ENCODE data around the gene KMT2B.
A peak's percentile ranks its signal among the peaks of the same experiment; 100 is the strongest.

Gene KMT2B

DNA sequence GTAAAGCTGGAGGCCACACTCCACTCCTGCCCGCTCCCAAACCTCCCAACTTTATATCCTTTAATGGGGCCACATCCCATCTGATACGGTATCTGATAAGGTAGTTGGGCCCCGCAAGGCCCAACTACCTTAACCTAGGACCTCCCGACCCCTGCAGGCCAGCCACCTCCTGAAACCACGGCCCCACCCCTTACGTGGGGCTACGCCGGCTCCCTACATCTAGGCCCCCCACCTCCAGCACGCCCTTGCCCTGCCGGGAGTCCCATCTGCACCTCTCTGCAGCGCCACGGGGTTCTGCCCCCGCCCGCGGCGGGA lies 22.3 kb downstream of the KMT2B start:
- peak overlapping the region; percentile 63 for H3K9ac ChIP-seq (ENCODE audit: low read length)
- peak overlapping the region; percentile 82 for H3K4me3 ChIP-seq (ENCODE audit: low read length)
- H4K20me1 ChIP-seq (ENCODE audit: insufficient read depth, low read length): peaks cover 9% of the 10 kb centered on the region; the same call in 1 of the 2 replicates
- H3K79me2 ChIP-seq (ENCODE audit: low read length): peaks cover 2% of the 10 kb centered on the region; the same call in 1 of the 2 replicates
- peak overlapping the region; percentile 29 for H3K27ac ChIP-seq (ENCODE audit: low read length)
- H3K4me1 ChIP-seq (ENCODE audit: low read length): peaks cover 32% of the 10 kb centered on the region
- no peak overlapping the region for H2AFZ ChIP-seq (ENCODE audit: low read depth, low read length)
- no peaks in the 10 kb centered on the region for H3K9me3 ChIP-seq (ENCODE audit: insufficient read depth, low read length)
- TF ChIP-seq, protein P1, sequence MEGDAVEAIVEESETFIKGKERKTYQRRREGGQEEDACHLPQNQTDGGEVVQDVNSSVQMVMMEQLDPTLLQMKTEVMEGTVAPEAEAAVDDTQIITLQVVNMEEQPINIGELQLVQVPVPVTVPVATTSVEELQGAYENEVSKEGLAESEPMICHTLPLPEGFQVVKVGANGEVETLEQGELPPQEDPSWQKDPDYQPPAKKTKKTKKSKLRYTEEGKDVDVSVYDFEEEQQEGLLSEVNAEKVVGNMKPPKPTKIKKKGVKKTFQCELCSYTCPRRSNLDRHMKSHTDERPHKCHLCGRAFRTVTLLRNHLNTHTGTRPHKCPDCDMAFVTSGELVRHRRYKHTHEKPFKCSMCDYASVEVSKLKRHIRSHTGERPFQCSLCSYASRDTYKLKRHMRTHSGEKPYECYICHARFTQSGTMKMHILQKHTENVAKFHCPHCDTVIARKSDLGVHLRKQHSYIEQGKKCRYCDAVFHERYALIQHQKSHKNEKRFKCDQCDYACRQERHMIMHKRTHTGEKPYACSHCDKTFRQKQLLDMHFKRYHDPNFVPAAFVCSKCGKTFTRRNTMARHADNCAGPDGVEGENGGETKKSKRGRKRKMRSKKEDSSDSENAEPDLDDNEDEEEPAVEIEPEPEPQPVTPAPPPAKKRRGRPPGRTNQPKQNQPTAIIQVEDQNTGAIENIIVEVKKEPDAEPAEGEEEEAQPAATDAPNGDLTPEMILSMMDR (IDR thresholded peaks at IDR 0.05; ENCODE audit: low read depth, low read length): no peak
- no peak for TF ChIP-seq EZH2phosphoT487 (IDR thresholded peaks at IDR 0.05; ENCODE audit: low read depth)
- H3K36me3 ChIP-seq (replicated peaks; ENCODE audit: low read depth, low read length): peaks cover 30% of the 10 kb centered on the region
- peak overlapping the region; percentile 82 for H3K4me2 ChIP-seq (ENCODE audit: low read length)
- H3K27me3 ChIP-seq (ENCODE audit: low read depth, low read length): no peaks in the 10 kb centered on the region

DNA sequence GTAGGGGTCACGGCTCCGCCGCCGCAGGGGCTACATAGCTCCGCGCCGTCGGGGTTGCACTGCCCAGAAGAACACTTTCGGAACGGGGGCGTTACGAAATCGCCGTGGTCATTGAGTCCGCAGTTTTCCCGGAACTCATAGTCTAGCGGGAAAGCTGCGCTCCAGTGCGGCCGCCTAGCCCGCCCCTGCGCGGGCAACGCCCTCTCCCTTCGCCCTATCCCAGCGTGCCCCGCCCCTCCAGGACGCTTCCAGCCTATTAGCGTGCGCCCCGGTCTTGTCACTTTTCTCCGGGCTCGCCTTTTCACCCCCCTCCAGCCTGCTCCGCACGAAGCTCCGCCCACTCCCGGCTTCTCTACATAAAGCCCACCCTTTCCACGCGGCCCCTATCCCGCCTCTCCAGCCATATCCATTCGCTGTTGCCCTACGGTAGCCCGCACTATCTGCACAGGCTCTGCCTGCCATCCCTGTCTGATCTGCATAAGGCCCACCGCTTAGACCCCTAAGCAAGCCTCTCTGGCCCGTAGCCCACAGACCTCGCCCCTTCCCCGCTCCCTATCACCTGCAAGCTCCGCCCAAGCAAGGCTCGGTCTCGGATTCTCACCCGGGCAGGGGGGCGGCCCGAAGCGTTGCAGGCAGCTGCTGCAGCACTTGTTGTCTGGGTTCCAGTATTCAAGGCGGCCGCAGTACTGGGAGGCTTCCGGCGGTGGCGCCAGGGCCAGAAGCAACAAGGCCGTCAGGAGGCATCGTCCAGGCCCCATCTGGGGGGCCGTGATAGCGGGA lies 22.8 kb downstream of the KMT2B start:
- H3K79me2 ChIP-seq (ENCODE audit: low read length): peaks cover 3% of the 10 kb centered on the region; the same call in 1 of the 2 replicates
- peak overlapping the region; percentile 77 for H3K9ac ChIP-seq (ENCODE audit: low read length)
- H3K4me3 ChIP-seq (ENCODE audit: low read length): peak overlapping the region; percentile 82
- H3K36me3 ChIP-seq (replicated peaks; ENCODE audit: low read depth, low read length): peaks cover 25% of the 10 kb centered on the region
- no peaks in the 10 kb centered on the region for H3K27me3 ChIP-seq (ENCODE audit: low read depth, low read length)
- peak overlapping the region; percentile 82 for H3K4me2 ChIP-seq (ENCODE audit: low read length)
- H3K4me1 ChIP-seq (ENCODE audit: low read length): peaks cover 32% of the 10 kb centered on the region
- H4K20me1 ChIP-seq (ENCODE audit: insufficient read depth, low read length): peaks cover 9% of the 10 kb centered on the region; the same call in 1 of the 2 replicates
- H3K27ac ChIP-seq (ENCODE audit: low read length): peak overlapping the region; percentile 91
- TF ChIP-seq, protein P1 (IDR thresholded peaks at IDR 0.05; ENCODE audit: low read depth, low read length): peak; percentile 40
- TF ChIP-seq EZH2phosphoT487 (IDR thresholded peaks at IDR 0.05; ENCODE audit: low read depth): no peak
- H2AFZ ChIP-seq (ENCODE audit: low read depth, low read length): peak overlapping the region; percentile 33; the same call in 1 of the 2 replicates
- H3K9me3 ChIP-seq (ENCODE audit: insufficient read depth, low read length): no peaks in the 10 kb centered on the region

DNA sequence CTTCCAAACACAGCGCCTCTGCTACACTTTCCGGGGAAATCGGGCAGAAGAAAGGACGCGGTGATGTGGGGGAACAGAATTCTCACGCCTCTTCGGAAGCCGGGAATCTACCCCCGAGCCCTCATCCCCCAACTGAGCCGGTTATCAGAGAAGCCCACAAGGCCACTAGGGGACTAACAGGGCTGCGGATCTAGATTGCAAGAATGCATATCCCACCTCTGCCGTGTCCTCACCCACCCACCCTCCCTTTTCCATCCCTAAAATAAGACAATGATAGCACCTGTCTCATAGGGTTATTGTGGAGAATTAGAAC lies 23.4 kb downstream of the KMT2B start:
- Histone ChIP-seq H3K4me3 (ENCODE audit: low read length) (peak overlapping the region; percentile 82), H3K9me3 (ENCODE audit: insufficient read depth, low read length) (no peaks in the 10 kb centered on the region), H3K79me2 (ENCODE audit: low read length) (peaks cover 9% of the 10 kb centered on the region), H3K4me2 (ENCODE audit: low read length) (peak overlapping the region; percentile 82), H2AFZ (ENCODE audit: low read depth, low read length) (no peak overlapping the region), H3K36me3 (replicated peaks; ENCODE audit: low read depth, low read length) (peaks cover 24% of the 10 kb centered on the region), H3K4me1 (ENCODE audit: low read length) (peaks cover 34% of the 10 kb centered on the region), H3K27me3 (ENCODE audit: low read depth, low read length) (no peaks in the 10 kb centered on the region), H3K27ac (ENCODE audit: low read length) (peak overlapping the region; percentile 91), H4K20me1 (ENCODE audit: insufficient read depth, low read length) (peaks cover 9% of the 10 kb centered on the region; the same call in 1 of the 2 replicates), H3K9ac (ENCODE audit: low read length) (peak overlapping the region; percentile 77)
- no peak for TF ChIP-seq EZH2phosphoT487 (IDR thresholded peaks at IDR 0.05; ENCODE audit: low read depth)
- TF ChIP-seq, protein P1 (IDR thresholded peaks at IDR 0.05; ENCODE audit: low read depth, low read length): no peak; the same call in 1 of the 2 replicates

DNA sequence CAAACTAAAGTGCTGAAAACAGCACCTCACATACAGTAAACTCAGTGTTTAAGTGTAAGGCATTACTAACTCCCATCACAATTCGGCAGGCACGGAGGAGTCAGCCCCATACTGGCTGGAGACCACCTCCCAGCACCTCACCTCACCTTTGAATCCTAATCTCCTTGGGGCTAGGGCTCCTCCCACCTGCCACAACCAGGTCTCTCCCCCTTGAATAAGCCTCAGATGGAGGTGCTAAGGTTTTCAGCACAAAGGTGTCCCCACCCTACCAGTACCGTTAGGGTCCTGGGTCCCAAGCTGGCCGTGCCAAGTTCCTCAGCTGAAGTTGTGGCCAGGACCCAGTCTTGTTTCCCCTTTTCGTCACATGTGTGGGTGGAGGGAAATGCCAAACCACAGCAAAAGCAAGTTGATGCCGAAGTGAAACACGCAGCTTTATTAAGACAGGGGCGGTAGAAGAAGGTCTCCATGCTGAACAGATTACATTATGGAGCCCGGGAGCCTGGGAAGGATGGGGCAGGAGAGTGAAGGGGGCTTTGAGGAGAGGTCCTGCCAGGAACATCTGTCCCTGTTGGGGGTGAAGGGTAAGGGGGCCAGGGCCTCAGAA lies 24.4 kb downstream of the KMT2B start, which contains the start of gene IGFLR1:
Gene IGFLR1, minus strand, starts transcription at position 332 of the 604 bp plus-strand sequence. CDS start 1,272 bp downstream, outside the sequence.
- Histone ChIP-seq H3K4me2 (ENCODE audit: low read length) (peak within 1 kb of the TSS; percentile 82), H3K9me3 (ENCODE audit: insufficient read depth, low read length) (no peaks in the 10 kb centered on the region), H4K20me1 (ENCODE audit: insufficient read depth, low read length) (peaks cover 9% of the 10 kb centered on the region; the same call in 1 of the 2 replicates), H3K4me1 (ENCODE audit: low read length) (peaks cover 38% of the 10 kb centered on the region), H3K36me3 (replicated peaks; ENCODE audit: low read depth, low read length) (peaks cover 21% of the 10 kb centered on the region), H3K27me3 (ENCODE audit: low read depth, low read length) (no peaks in the 10 kb centered on the region), H3K79me2 (ENCODE audit: low read length) (peaks cover 15% of the 10 kb centered on the region), H3K4me3 (ENCODE audit: low read length) (peak within 1 kb of the TSS; percentile 82), H3K27ac (ENCODE audit: low read length) (peak within 1 kb of the TSS; percentile 91), H2AFZ (ENCODE audit: low read depth, low read length) (peak within 1 kb of the TSS; percentile 34; the same call in 1 of the 2 replicates), H3K9ac (ENCODE audit: low read length) (peak within 1 kb of the TSS; percentile 77)
- no peak for TF ChIP-seq EZH2phosphoT487 (IDR thresholded peaks at IDR 0.05; ENCODE audit: low read depth)
- TF ChIP-seq, protein P1 (IDR thresholded peaks at IDR 0.05; ENCODE audit: low read depth, low read length): no peak

All from OCI-LY3 (cell line).